ENCODE measurements around the gene INPP5J.

DNA sequence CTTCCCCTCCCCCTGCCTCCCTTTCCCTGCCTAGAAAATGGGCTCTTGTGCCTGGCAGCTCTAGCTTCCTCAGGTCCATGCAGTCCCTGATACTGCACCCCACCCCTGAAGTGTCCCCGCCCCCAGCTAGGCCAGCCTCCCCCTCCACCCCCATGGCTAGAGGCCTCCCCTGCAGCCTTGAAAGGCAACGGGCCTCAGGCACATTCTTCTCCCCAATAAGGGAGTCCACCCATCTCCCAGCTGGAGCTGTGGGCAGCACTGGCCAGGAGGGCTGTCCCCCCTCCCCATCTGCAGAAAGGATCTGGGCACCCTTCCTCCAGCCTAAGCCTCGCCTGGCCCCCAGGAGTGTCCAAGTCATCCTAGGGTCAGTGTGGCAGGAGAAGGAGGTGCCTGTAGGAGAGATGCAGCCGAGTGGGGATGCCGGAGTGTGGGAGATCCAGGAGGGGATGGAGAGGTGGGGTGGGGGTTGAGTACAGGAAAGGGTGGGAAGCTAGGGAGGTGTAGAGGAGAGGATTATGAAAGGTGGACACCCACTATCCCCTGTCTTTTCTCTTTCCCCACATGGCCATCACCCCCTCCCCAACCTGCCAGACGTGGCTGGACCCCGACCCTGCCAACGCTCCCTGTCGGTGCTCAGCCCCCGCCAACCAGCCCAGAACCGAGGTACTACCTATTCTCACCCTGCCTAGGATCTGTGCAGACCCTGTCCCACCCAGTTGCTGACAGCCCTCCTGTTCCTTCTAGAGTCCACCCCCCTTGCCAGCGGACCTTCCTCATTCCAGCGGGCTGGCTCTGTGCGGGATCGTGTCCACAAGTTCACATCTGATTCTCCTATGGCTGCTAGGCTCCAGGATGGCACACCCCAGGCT is 32.3 kb upstream of the INPP5J start:
- TF ChIP-seq, protein P1, sequence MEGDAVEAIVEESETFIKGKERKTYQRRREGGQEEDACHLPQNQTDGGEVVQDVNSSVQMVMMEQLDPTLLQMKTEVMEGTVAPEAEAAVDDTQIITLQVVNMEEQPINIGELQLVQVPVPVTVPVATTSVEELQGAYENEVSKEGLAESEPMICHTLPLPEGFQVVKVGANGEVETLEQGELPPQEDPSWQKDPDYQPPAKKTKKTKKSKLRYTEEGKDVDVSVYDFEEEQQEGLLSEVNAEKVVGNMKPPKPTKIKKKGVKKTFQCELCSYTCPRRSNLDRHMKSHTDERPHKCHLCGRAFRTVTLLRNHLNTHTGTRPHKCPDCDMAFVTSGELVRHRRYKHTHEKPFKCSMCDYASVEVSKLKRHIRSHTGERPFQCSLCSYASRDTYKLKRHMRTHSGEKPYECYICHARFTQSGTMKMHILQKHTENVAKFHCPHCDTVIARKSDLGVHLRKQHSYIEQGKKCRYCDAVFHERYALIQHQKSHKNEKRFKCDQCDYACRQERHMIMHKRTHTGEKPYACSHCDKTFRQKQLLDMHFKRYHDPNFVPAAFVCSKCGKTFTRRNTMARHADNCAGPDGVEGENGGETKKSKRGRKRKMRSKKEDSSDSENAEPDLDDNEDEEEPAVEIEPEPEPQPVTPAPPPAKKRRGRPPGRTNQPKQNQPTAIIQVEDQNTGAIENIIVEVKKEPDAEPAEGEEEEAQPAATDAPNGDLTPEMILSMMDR (IDR thresholded peaks at IDR 0.05 in 8 of 11, conservative IDR thresholded peaks at IDR 0.05 in 3 of 11) = no peak
- no peak for TF ChIP-seq POLR2AphosphoS5 (IDR thresholded peaks at IDR 0.05)

All from spleen (tissue), 7 donors.